ENCODE results near the gene AIRE.

The AIRE gene

GRCh38 chr21:44312716-44313115 is 27.0 kb downstream of the AIRE start:
- H3K27me3 ChIP-seq (ENCODE audit: control insufficient read depth in 1 of 2, insufficient read depth in 2 of 2, low read length in 2 of 2) = no peaks in the 10 kb centered on the region
- H3K27ac ChIP-seq (ENCODE audit: low read length) = no peak overlapping the region
- no peak overlapping the region for H3K4me3 ChIP-seq (ENCODE audit: low read length in 2 of 2)
- peaks cover 12 to 48% of the 10 kb centered on the region in 2 donors for H3K36me3 ChIP-seq (ENCODE audit: control insufficient read depth in 2 of 2, insufficient read depth in 2 of 2, low read length in 2 of 2)
- H3K9me3 ChIP-seq (ENCODE audit: control insufficient read depth in 2 of 2, low read length in 2 of 2) = no peaks in the 10 kb centered on the region
- no peaks in the 10 kb centered on the region for H3K4me1 ChIP-seq (ENCODE audit: control insufficient read depth, insufficient read depth, low read length)
- H3K9ac ChIP-seq (ENCODE audit: low read length in 2 of 2) = no peak overlapping the region

GRCh38 chr21:44313451-44313850 is 27.8 kb downstream of the AIRE start:
- Histone ChIP-seq H3K27ac (ENCODE audit: low read length) (no peak overlapping the region), H3K27me3 (ENCODE audit: control insufficient read depth in 1 of 2, insufficient read depth in 2 of 2, low read length in 2 of 2) (no peaks in the 10 kb centered on the region), H3K4me1 (ENCODE audit: control insufficient read depth, insufficient read depth, low read length) (no peaks in the 10 kb centered on the region), H3K36me3 (ENCODE audit: control insufficient read depth in 2 of 2, insufficient read depth in 2 of 2, low read length in 2 of 2) (peaks cover 15 to 49% of the 10 kb centered on the region in 2 donors), H3K9me3 (ENCODE audit: control insufficient read depth in 2 of 2, low read length in 2 of 2) (no peaks in the 10 kb centered on the region), H3K9ac (ENCODE audit: low read length in 2 of 2) (no peak overlapping the region), H3K4me3 (ENCODE audit: low read length in 2 of 2) (no peak overlapping the region)

- no peaks in the 10 kb centered on the region for H3K9me3 ChIP-seq (ENCODE audit: control insufficient read depth in 2 of 2, low read length in 2 of 2)
- H3K4me3 ChIP-seq (ENCODE audit: low read length in 2 of 2) = no peak overlapping the region
- H3K4me1 ChIP-seq (ENCODE audit: control insufficient read depth, insufficient read depth, low read length) = no peaks in the 10 kb centered on the region
- no peak overlapping the region for H3K9ac ChIP-seq (ENCODE audit: low read length in 2 of 2)
- H3K36me3 ChIP-seq (ENCODE audit: control insufficient read depth in 2 of 2, insufficient read depth in 2 of 2, low read length in 2 of 2) = peaks cover 15 to 51% of the 10 kb centered on the region in 2 donors
- no peaks in the 10 kb centered on the region for H3K27me3 ChIP-seq (ENCODE audit: control insufficient read depth in 1 of 2, insufficient read depth in 2 of 2, low read length in 2 of 2)
- no peak overlapping the region for H3K27ac ChIP-seq (ENCODE audit: low read length)
Observed at GRCh38 chr21:44314128-44314527, 28.5 kb downstream of the AIRE start.

GRCh38 chr21:44314561-44314960 is 28.9 kb downstream of the AIRE start:
- Histone ChIP-seq H3K27ac (ENCODE audit: low read length) (no peak overlapping the region), H3K4me1 (ENCODE audit: control insufficient read depth, insufficient read depth, low read length) (no peaks in the 10 kb centered on the region), H3K36me3 (ENCODE audit: control insufficient read depth in 2 of 2, insufficient read depth in 2 of 2, low read length in 2 of 2) (peaks cover 15 to 54% of the 10 kb centered on the region in 2 donors), H3K9me3 (ENCODE audit: control insufficient read depth in 2 of 2, low read length in 2 of 2) (no peaks in the 10 kb centered on the region), H3K4me3 (ENCODE audit: low read length in 2 of 2) (no peak overlapping the region), H3K27me3 (ENCODE audit: control insufficient read depth in 1 of 2, insufficient read depth in 2 of 2, low read length in 2 of 2) (no peaks in the 10 kb centered on the region), H3K9ac (ENCODE audit: low read length in 2 of 2) (no peak overlapping the region)

GRCh38 chr21:44315691-44316203 is 30.1 kb downstream of the AIRE start:
- Histone ChIP-seq H3K9ac (ENCODE audit: low read length in 2 of 2) (no peak overlapping the region), H3K27ac (ENCODE audit: low read length) (no peak overlapping the region), H3K9me3 (ENCODE audit: control insufficient read depth in 2 of 2, low read length in 2 of 2) (no peaks in the 10 kb centered on the region), H3K27me3 (ENCODE audit: control insufficient read depth in 1 of 2, insufficient read depth in 2 of 2, low read length in 2 of 2) (no peaks in the 10 kb centered on the region), H3K4me3 (ENCODE audit: low read length in 2 of 2) (no peak overlapping the region), H3K4me1 (ENCODE audit: control insufficient read depth, insufficient read depth, low read length) (no peaks in the 10 kb centered on the region), H3K36me3 (ENCODE audit: control insufficient read depth in 2 of 2, insufficient read depth in 2 of 2, low read length in 2 of 2) (peaks cover 14 to 51% of the 10 kb centered on the region in 2 donors)

- Histone ChIP-seq H3K27me3 (ENCODE audit: control insufficient read depth in 1 of 2, insufficient read depth in 2 of 2, low read length in 2 of 2) (no peaks in the 10 kb centered on the region), H3K27ac (ENCODE audit: low read length) (no peak overlapping the region), H3K9me3 (ENCODE audit: control insufficient read depth in 2 of 2, low read length in 2 of 2) (no peaks in the 10 kb centered on the region), H3K9ac (ENCODE audit: low read length in 2 of 2) (no peak overlapping the region), H3K4me3 (ENCODE audit: low read length in 2 of 2) (no peak overlapping the region), H3K36me3 (ENCODE audit: control insufficient read depth in 2 of 2, insufficient read depth in 2 of 2, low read length in 2 of 2) (peaks cover 8 to 45% of the 10 kb centered on the region in 2 donors), H3K4me1 (ENCODE audit: control insufficient read depth, insufficient read depth, low read length) (no peaks in the 10 kb centered on the region)
Observed at GRCh38 chr21:44316277-44316900, 30.7 kb downstream of the AIRE start.

- Histone ChIP-seq H3K27me3 (ENCODE audit: control insufficient read depth in 1 of 2, insufficient read depth in 2 of 2, low read length in 2 of 2) (no peaks in the 10 kb centered on the region), H3K27ac (ENCODE audit: low read length) (no peak overlapping the region), H3K9me3 (ENCODE audit: control insufficient read depth in 2 of 2, low read length in 2 of 2) (no peaks in the 10 kb centered on the region), H3K9ac (ENCODE audit: low read length in 2 of 2) (no peak overlapping the region), H3K4me3 (ENCODE audit: low read length in 2 of 2) (no peak overlapping the region), H3K4me1 (ENCODE audit: control insufficient read depth, insufficient read depth, low read length) (no peaks in the 10 kb centered on the region), H3K36me3 (ENCODE audit: control insufficient read depth in 2 of 2, insufficient read depth in 2 of 2, low read length in 2 of 2) (peaks cover 3 to 42% of the 10 kb centered on the region in 2 donors)
Observed at GRCh38 chr21:44317241-44317782, 31.6 kb downstream of the AIRE start.

- Histone ChIP-seq H3K27me3 (ENCODE audit: control insufficient read depth in 1 of 2, insufficient read depth in 2 of 2, low read length in 2 of 2) (no peaks in the 10 kb centered on the region), H3K9me3 (ENCODE audit: control insufficient read depth in 2 of 2, low read length in 2 of 2) (no peaks in the 10 kb centered on the region), H3K36me3 (ENCODE audit: control insufficient read depth in 2 of 2, insufficient read depth in 2 of 2, low read length in 2 of 2) (peaks cover 3 to 39% of the 10 kb centered on the region in 2 donors), H3K9ac (ENCODE audit: low read length in 2 of 2) (no peak overlapping the region), H3K4me3 (ENCODE audit: low read length in 2 of 2) (no peak overlapping the region), H3K4me1 (ENCODE audit: control insufficient read depth, insufficient read depth, low read length) (no peaks in the 10 kb centered on the region), H3K27ac (ENCODE audit: low read length) (no peak overlapping the region)
Observed at GRCh38 chr21:44317871-44318270, 32.2 kb downstream of the AIRE start.

- Histone ChIP-seq H3K27me3 (ENCODE audit: control insufficient read depth in 1 of 2, insufficient read depth in 2 of 2, low read length in 2 of 2) (no peaks in the 10 kb centered on the region), H3K36me3 (ENCODE audit: control insufficient read depth in 2 of 2, insufficient read depth in 2 of 2, low read length in 2 of 2) (peaks cover 3 to 33% of the 10 kb centered on the region in 2 donors)
Observed at GRCh38 chr21:44318489-44319285, 33.0 kb downstream of the AIRE start.

GRCh38 chr21:44319407-44320065 is 33.9 kb downstream of the AIRE start:
- H3K36me3 ChIP-seq (ENCODE audit: control insufficient read depth in 2 of 2, insufficient read depth in 2 of 2, low read length in 2 of 2) = peaks cover 3 to 33% of the 10 kb centered on the region in 2 donors

More at GRCh38 chr21:44318489-44319285, 33.0 kb downstream of the AIRE start:
- H3K4me1 ChIP-seq (ENCODE audit: control insufficient read depth, insufficient read depth, low read length) = no peaks in the 10 kb centered on the region
- H3K27ac ChIP-seq (ENCODE audit: low read length) = no peak overlapping the region
- H3K4me3 ChIP-seq (ENCODE audit: low read length in 2 of 2) = no peak overlapping the region
- no peaks in the 10 kb centered on the region for H3K9me3 ChIP-seq (ENCODE audit: control insufficient read depth in 2 of 2, low read length in 2 of 2)
- no peak overlapping the region for H3K9ac ChIP-seq (ENCODE audit: low read length in 2 of 2)

More at GRCh38 chr21:44319407-44320065, 33.9 kb downstream of the AIRE start:
- H3K9ac ChIP-seq (ENCODE audit: low read length in 2 of 2) = no peak overlapping the region
- H3K9me3 ChIP-seq (ENCODE audit: control insufficient read depth in 2 of 2, low read length in 2 of 2) = no peaks in the 10 kb centered on the region
- no peak overlapping the region for H3K4me3 ChIP-seq (ENCODE audit: low read length in 2 of 2)
- no peaks in the 10 kb centered on the region for H3K4me1 ChIP-seq (ENCODE audit: control insufficient read depth, insufficient read depth, low read length)
- H3K27me3 ChIP-seq (ENCODE audit: control insufficient read depth in 1 of 2, insufficient read depth in 2 of 2, low read length in 2 of 2) = no peaks in the 10 kb centered on the region
- no peak overlapping the region for H3K27ac ChIP-seq (ENCODE audit: low read length)
